ENCODE data around the gene ADGRA3. TPM values are rescaled to one million over a fixed set of nuclear protein-coding genes. Genes with fewer than 3 reads are reported as not detected.

The ADGRA3 gene
- total RNA-seq, 6 experiments from 2014 or later = 25.0 to 146 (median 60.2) TPM

- no peak for DNase-seq
Measured at GRCh38 chr4:22514481-22514880, 1.4 kb downstream of the ADGRA3 start.

GRCh38 chr4:22514001-22514400 is 1.9 kb downstream of the ADGRA3 start:
- WGBS (ENCODE audit: insufficient coverage, low coverage, low lambda C conversion rate, missing lambda C conversion rate) = 26% methylated on average over 6 of the region's 6 CpGs
- DNase-seq = no peak
- no peaks in the 10 kb centered on the region for H3K36me3 ChIP-seq
- peak overlapping the region; percentile 34 to 85 (median 75) for H3K27ac ChIP-seq
- TF ChIP-seq CTCF (IDR thresholded peaks at IDR 0.05) (no peak), POLR2A (IDR thresholded peaks at IDR 0.05) (no peak)
- peak overlapping the region in 2 of 3 donors; percentile 45 to 62 for H3K4me3 ChIP-seq
- intact Hi-C loops (cut with DNase I) = loop anchor here in 1 of 2 donors (10.0 kb wide), 1 partner anchor 79 kb away; no protein-coding TSS in a partner anchor
- ATAC-seq = no peak
- no peaks in the 10 kb centered on the region for H3K27me3 ChIP-seq
- peaks cover 0 to 38% (median 8%) of the 10 kb centered on the region in 4 donors for H3K4me1 ChIP-seq
- no peaks in the 10 kb centered on the region for H3K9me3 ChIP-seq

More at GRCh38 chr4:22514481-22514880, 1.4 kb downstream of the ADGRA3 start:
- Histone ChIP-seq H3K27ac (peak overlapping the region; percentile 34 to 85 (median 75)), H3K4me1 (peaks cover 0 to 38% (median 8%) of the 10 kb centered on the region in 4 donors), H3K36me3 (no peaks in the 10 kb centered on the region), H3K9me3 (no peaks in the 10 kb centered on the region), H3K27me3 (no peaks in the 10 kb centered on the region), H3K4me3 (peak overlapping the region; percentile 36 to 62 (median 45))
- TF ChIP-seq POLR2A (IDR thresholded peaks at IDR 0.05) = no peak
- TF ChIP-seq CTCF (IDR thresholded peaks at IDR 0.05) = no peak
- WGBS (ENCODE audit: insufficient coverage, low coverage, low lambda C conversion rate, missing lambda C conversion rate) = 6% methylated on average over 8 of the region's 8 CpGs
- ATAC-seq = no peak
- intact Hi-C loops (cut with DNase I) = loop anchor here in 1 of 2 donors (10.0 kb wide), 1 partner anchor 80 kb away; no protein-coding TSS in a partner anchor

- H3K9me3 ChIP-seq = no peaks in the 10 kb centered on the region
- no peaks in the 10 kb centered on the region for H3K27me3 ChIP-seq
- H3K4me1 ChIP-seq = peaks cover 0 to 38% (median 12%) of the 10 kb centered on the region in 4 donors
- H3K27ac ChIP-seq = no peak overlapping the region
- intact Hi-C loops (cut with DNase I) = loop anchor here in 1 of 2 donors (10.0 kb wide), 1 partner anchor 78 kb away; no protein-coding TSS in a partner anchor
- WGBS (ENCODE audit: insufficient coverage, low coverage, low lambda C conversion rate, missing lambda C conversion rate) = 55% methylated on average over 2 of the region's 2 CpGs
- DNase-seq = no peak
- no peaks in the 10 kb centered on the region for H3K36me3 ChIP-seq
- no peak overlapping the region for H3K4me3 ChIP-seq
- ATAC-seq = no peak
- TF ChIP-seq CTCF (IDR thresholded peaks at IDR 0.05) = no peak
- no peak for TF ChIP-seq POLR2A (IDR thresholded peaks at IDR 0.05)
Measured at GRCh38 chr4:22512306-22512705, 3.6 kb downstream of the ADGRA3 start.

- ATAC-seq (peak in 3 of 4 donors; percentile 9 to 53 (median 27)), DNase-seq (no peak)
- 18% methylated on average over 1 of the region's 1 CpG for WGBS (ENCODE audit: insufficient coverage, low coverage, low lambda C conversion rate, missing lambda C conversion rate)
- TF ChIP-seq POLR2A (IDR thresholded peaks at IDR 0.05) (no peak), CTCF (IDR thresholded peaks at IDR 0.05) (no peak)
- no peaks in the 10 kb centered on the region for H3K36me3 ChIP-seq
- H3K27me3 ChIP-seq = no peaks in the 10 kb centered on the region
- H3K9me3 ChIP-seq = no peaks in the 10 kb centered on the region
- H3K4me3 ChIP-seq = peak overlapping the region in 1 of 3 donors; percentile 8
- H3K4me1 ChIP-seq = peaks cover 0 to 46% (median 18%) of the 10 kb centered on the region in 4 donors
- peak overlapping the region in 2 of 3 donors; percentile 12 to 57 for H3K27ac ChIP-seq
- intact Hi-C loops (cut with DNase I) = loop anchor here in 1 of 2 donors (10.0 kb wide), 1 partner anchor 76 kb away; no protein-coding TSS in a partner anchor
Measured at GRCh38 chr4:22510750-22511149, 5.1 kb downstream of the ADGRA3 start.
